Tibial nerve (tissue), 3 donors: ENCODE data around the gene MYH3.

Experiments
- CTCF ChIP-seq, 5 experiments: fragments of 200-600 bp in 3 of 5; fragments of 450-650 bp in 2 of 5; sonication (generic) in 3 of 5; IDR thresholded peaks; one replicate each; pipeline ENCODE4 v1.5.1; 2016 to 2019; ENCODE audit warnings: antibody characterized with exemption in 5 of 5, mild to moderate bottlenecking in 3 of 5, moderate library complexity in 2 of 5
- POLR2A ChIP-seq, 2 donors: fragments of 450-650 bp; IDR thresholded peaks; one replicate each; pipeline ENCODE4 v1.6.1; 2017; ENCODE audit warnings: antibody characterized with exemption in 2 of 2, mild to moderate bottlenecking in 2 of 2, moderate library complexity in 2 of 2

GRCh38 chr17:10598621-10599020 is 58.5 kb downstream of the MYH3 start:
- no peak for TF ChIP-seq CTCF (IDR thresholded peaks at IDR 0.05)
- TF ChIP-seq POLR2A (IDR thresholded peaks at IDR 0.05) = no peak
